ENCODE data around the gene PPP1R14B.

DNA sequence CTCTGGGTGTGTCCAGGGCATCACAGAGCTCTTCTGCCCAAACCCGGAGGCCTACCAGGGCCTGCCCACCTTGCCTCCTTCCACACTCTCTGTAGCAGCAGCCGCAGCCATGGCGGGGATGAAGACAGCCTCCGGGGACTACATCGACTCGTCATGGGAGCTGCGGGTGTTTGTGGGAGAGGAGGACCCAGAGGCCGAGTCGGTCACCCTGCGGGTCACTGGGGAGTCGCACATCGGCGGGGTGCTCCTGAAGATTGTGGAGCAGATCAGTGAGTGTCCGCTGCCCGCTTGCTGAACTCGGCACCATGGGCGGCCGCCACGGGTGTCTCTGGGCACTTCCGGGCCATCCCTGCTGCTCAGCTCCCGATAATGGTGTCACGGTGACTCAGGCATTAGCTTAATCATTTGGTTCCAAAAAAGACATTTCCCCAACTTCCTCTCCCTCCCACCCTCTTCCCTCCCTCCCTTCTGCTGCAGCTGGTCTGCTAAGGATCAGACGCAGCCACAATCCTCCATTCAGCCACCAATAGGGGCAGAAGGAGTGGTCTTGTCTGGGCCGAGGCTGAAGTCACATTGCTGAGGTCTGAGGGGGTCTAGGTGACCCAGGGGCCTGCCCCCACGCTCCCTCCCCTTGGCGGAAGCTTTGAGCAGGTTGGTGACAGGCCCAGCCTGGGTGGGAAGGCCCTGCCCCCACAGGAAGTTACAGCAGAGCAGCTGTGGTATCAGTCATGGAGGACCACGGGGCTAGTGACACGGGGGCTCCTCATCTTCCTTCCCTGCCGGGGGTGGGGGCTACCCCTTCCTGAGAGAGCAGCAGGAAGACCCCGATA is 39.3 kb downstream of the PPP1R14B start:
- TF ChIP-seq, protein P1, sequence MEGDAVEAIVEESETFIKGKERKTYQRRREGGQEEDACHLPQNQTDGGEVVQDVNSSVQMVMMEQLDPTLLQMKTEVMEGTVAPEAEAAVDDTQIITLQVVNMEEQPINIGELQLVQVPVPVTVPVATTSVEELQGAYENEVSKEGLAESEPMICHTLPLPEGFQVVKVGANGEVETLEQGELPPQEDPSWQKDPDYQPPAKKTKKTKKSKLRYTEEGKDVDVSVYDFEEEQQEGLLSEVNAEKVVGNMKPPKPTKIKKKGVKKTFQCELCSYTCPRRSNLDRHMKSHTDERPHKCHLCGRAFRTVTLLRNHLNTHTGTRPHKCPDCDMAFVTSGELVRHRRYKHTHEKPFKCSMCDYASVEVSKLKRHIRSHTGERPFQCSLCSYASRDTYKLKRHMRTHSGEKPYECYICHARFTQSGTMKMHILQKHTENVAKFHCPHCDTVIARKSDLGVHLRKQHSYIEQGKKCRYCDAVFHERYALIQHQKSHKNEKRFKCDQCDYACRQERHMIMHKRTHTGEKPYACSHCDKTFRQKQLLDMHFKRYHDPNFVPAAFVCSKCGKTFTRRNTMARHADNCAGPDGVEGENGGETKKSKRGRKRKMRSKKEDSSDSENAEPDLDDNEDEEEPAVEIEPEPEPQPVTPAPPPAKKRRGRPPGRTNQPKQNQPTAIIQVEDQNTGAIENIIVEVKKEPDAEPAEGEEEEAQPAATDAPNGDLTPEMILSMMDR (conservative IDR thresholded peaks at IDR 0.05), result no peak
- TF ChIP-seq ZFX (IDR thresholded peaks at IDR 0.05), result no peak

Measured in C4-2B (cell line).